MG63 (cell line): ENCODE results near the gene STK17B. TPM values are rescaled to one million over a fixed set of nuclear protein-coding genes. Genes with fewer than 3 reads are reported as not detected.

ENCODE experiments used
- DNase-seq: peaks from one replicate; pipeline ENCODE4 v3.0.0-alpha.2; 2020
- H3K27me3 ChIP-seq: fragments of 250-450 bp; sonication (Bioruptor Pico); 2 replicates; pipeline ENCODE4 v1.5.1; 2020; ENCODE audit warnings: mild to moderate bottlenecking, moderate library complexity
- H3K36me3 ChIP-seq: fragments of 250-450 bp; sonication (Bioruptor Pico); 2 replicates; pipeline ENCODE4 v1.5.1; 2020; ENCODE audit warnings: mild to moderate bottlenecking, moderate library complexity
- H3K4me3 ChIP-seq: fragments of 250-450 bp; sonication (Bioruptor Pico); 2 replicates; pipeline ENCODE4 v1.5.1; 2020; ENCODE audit warnings: mild to moderate bottlenecking, moderate library complexity
- H3K9me3 ChIP-seq: fragments of 250-450 bp; sonication (Bioruptor Pico); 2 replicates; pipeline ENCODE4 v1.5.1; 2020; ENCODE audit warnings: mild to moderate bottlenecking, moderate library complexity
- total RNA-seq: library from RNA; depleted of rRNA; stranded (reverse); fragments of >200 nt; shearing (Covaris generic); gene quantifications from 2 replicates; pipeline ENCODE4 v1.2.3, GENCODE V29; 2014; ENCODE audit warnings: low replicate concordance; rRNA removed

STK17B gene
- total RNA-seq: 49.2 and 82.4 TPM in 2 replicates

GRCh38 chr2:196171248-196171871, at the start of gene STK17B:
TSS of gene STK17B (minus strand) at chr2:196171578. CDS start at chr2:196163383, 8,195 bp downstream.
- Histone ChIP-seq H3K4me3 (peak within 1 kb of the TSS; percentile 94), H3K36me3 (peaks cover 9% of the 10 kb centered on the region), H3K27me3 (no peaks in the 10 kb centered on the region), H3K9me3 (no peaks in the 10 kb centered on the region)
- peak; percentile 94 for DNase-seq

GRCh38 chr2:196220671-196221070, 49.3 kb upstream of the STK17B start:
- no peaks in the 10 kb centered on the region for H3K27me3 ChIP-seq
- no peaks in the 10 kb centered on the region for H3K9me3 ChIP-seq
- no peak overlapping the region for H3K4me3 ChIP-seq
- DNase-seq: no peak
- peaks cover 9% of the 10 kb centered on the region for H3K36me3 ChIP-seq

GRCh38 chr2:196219671-196220070, 48.3 kb upstream of the STK17B start:
- no peak overlapping the region for H3K4me3 ChIP-seq
- DNase-seq: no peak
- no peaks in the 10 kb centered on the region for H3K27me3 ChIP-seq
- H3K36me3 ChIP-seq: peaks cover 8% of the 10 kb centered on the region
- no peaks in the 10 kb centered on the region for H3K9me3 ChIP-seq

GRCh38 chr2:196218106-196218505, 46.7 kb upstream of the STK17B start:
- Histone ChIP-seq H3K9me3 (no peaks in the 10 kb centered on the region), H3K36me3 (peaks cover 3% of the 10 kb centered on the region; the same call in 1 of the 2 replicates), H3K4me3 (no peak overlapping the region), H3K27me3 (no peaks in the 10 kb centered on the region)
- no peak for DNase-seq

GRCh38 chr2:196217116-196217515, 45.7 kb upstream of the STK17B start:
- no peak overlapping the region for H3K4me3 ChIP-seq
- no peak for DNase-seq
- H3K9me3 ChIP-seq: no peaks in the 10 kb centered on the region
- H3K27me3 ChIP-seq: no peaks in the 10 kb centered on the region
- peaks cover 3% of the 10 kb centered on the region; the same call in 1 of the 2 replicates for H3K36me3 ChIP-seq

GRCh38 chr2:196215376-196215775, 44.0 kb upstream of the STK17B start:
- Histone ChIP-seq H3K9me3 (no peaks in the 10 kb centered on the region), H3K36me3 (peaks cover 3% of the 10 kb centered on the region; the same call in 1 of the 2 replicates), H3K27me3 (no peaks in the 10 kb centered on the region), H3K4me3 (no peak overlapping the region)
- no peak for DNase-seq

GRCh38 chr2:196214156-196214555, 42.8 kb upstream of the STK17B start:
- no peaks in the 10 kb centered on the region for H3K27me3 ChIP-seq
- H3K4me3 ChIP-seq: no peak overlapping the region
- H3K36me3 ChIP-seq: no peaks in the 10 kb centered on the region; the same call in 1 of the 2 replicates
- DNase-seq: no peak
- no peaks in the 10 kb centered on the region for H3K9me3 ChIP-seq

GRCh38 chr2:196213252-196213980, 42.0 kb upstream of the STK17B start:
- Histone ChIP-seq H3K36me3 (no peaks in the 10 kb centered on the region; the same call in 1 of the 2 replicates), H3K27me3 (no peaks in the 10 kb centered on the region), H3K4me3 (no peak overlapping the region), H3K9me3 (no peaks in the 10 kb centered on the region)
- DNase-seq: no peak

GRCh38 chr2:196208915-196209314, 37.5 kb upstream of the STK17B start:
- Histone ChIP-seq H3K27me3 (no peaks in the 10 kb centered on the region), H3K9me3 (no peaks in the 10 kb centered on the region), H3K4me3 (no peak overlapping the region), H3K36me3 (no peaks in the 10 kb centered on the region)
- DNase-seq: no peak

- Histone ChIP-seq H3K9me3 (no peaks in the 10 kb centered on the region), H3K36me3 (no peaks in the 10 kb centered on the region), H3K27me3 (no peaks in the 10 kb centered on the region), H3K4me3 (no peak overlapping the region)
- DNase-seq: no peak
Observed at GRCh38 chr2:196206804-196207203, 35.4 kb upstream of the STK17B start.

GRCh38 chr2:196205881-196206435, 34.6 kb upstream of the STK17B start:
- Histone ChIP-seq H3K36me3 (no peaks in the 10 kb centered on the region), H3K4me3 (no peak overlapping the region), H3K27me3 (no peaks in the 10 kb centered on the region), H3K9me3 (no peaks in the 10 kb centered on the region)
- peak; percentile 4 for DNase-seq

- Histone ChIP-seq H3K4me3 (no peak overlapping the region), H3K9me3 (no peaks in the 10 kb centered on the region), H3K27me3 (no peaks in the 10 kb centered on the region), H3K36me3 (no peaks in the 10 kb centered on the region)
- DNase-seq: no peak
Observed at GRCh38 chr2:196205011-196205766, 33.8 kb upstream of the STK17B start.

GRCh38 chr2:196201229-196202009, 30.0 kb upstream of the STK17B start:
- no peak for DNase-seq
- Histone ChIP-seq H3K4me3 (no peak overlapping the region), H3K9me3 (no peaks in the 10 kb centered on the region), H3K36me3 (no peaks in the 10 kb centered on the region; the same call in 1 of the 2 replicates), H3K27me3 (no peaks in the 10 kb centered on the region)

- no peaks in the 10 kb centered on the region for H3K9me3 ChIP-seq
- no peak overlapping the region for H3K4me3 ChIP-seq
- no peaks in the 10 kb centered on the region; the same call in 1 of the 2 replicates for H3K36me3 ChIP-seq
- no peaks in the 10 kb centered on the region for H3K27me3 ChIP-seq
- no peak for DNase-seq
Observed at GRCh38 chr2:196200557-196200956, 29.2 kb upstream of the STK17B start.

- Histone ChIP-seq H3K9me3 (no peaks in the 10 kb centered on the region), H3K4me3 (no peak overlapping the region), H3K27me3 (no peaks in the 10 kb centered on the region), H3K36me3 (no peaks in the 10 kb centered on the region; the same call in 1 of the 2 replicates)
- no peak for DNase-seq
Observed at GRCh38 chr2:196195758-196196157, 24.4 kb upstream of the STK17B start.

GRCh38 chr2:196195302-196195701, 23.9 kb upstream of the STK17B start:
- DNase-seq: no peak
- Histone ChIP-seq H3K27me3 (no peaks in the 10 kb centered on the region), H3K4me3 (no peak overlapping the region), H3K36me3 (no peaks in the 10 kb centered on the region; the same call in 1 of the 2 replicates), H3K9me3 (no peaks in the 10 kb centered on the region)
